ENCODE data around the gene PSMC3IP. TPM values are rescaled to one million over a fixed set of nuclear protein-coding genes. Genes with fewer than 3 reads are reported as not detected.
A peak's percentile ranks its signal among the peaks of the same experiment; 100 is the strongest.
"Not testable (repeated sequence)": the region's sequence is repeated elsewhere in the genome, so short reads cannot be mapped to it uniquely, and the experiment has no call there.

PSMC3IP gene
- polyA plus RNA-seq, 1 donor: 8.6 TPM

- H3K9me3 ChIP-seq (ENCODE audit: control insufficient read depth, low read depth, low read length); H3K27me3 ChIP-seq (ENCODE audit: control insufficient read depth, insufficient read depth, low read length): not testable (repeated sequence)
- Histone ChIP-seq H3K36me3 (ENCODE audit: control insufficient read depth, insufficient read depth, low read length) (peaks cover 37% of the 10 kb centered on the region), H3K4me3 (ENCODE audit: low read length) (peak overlapping the region; percentile 87), H3K4me1 (ENCODE audit: control insufficient read depth, insufficient read depth, low read length) (peaks cover 12% of the 10 kb centered on the region), H3K27ac (ENCODE audit: low read length) (peak overlapping the region; percentile 97)
- no CpG with 5 or more reads among the region's 42 CpGs for WGBS (ENCODE audit: insufficient coverage, low lambda C conversion rate)
- peak; percentile 33 to 50 for DNase-seq
Observed at GRCh38 chr17:42609814-42610801, 32.6 kb upstream of the PSMC3IP start.

- Histone ChIP-seq H3K27me3 (ENCODE audit: control insufficient read depth, insufficient read depth, low read length) (no peaks in the 10 kb centered on the region), H3K4me3 (ENCODE audit: low read length) (peak within 1 kb of the TSS; percentile 90), H3K27ac (ENCODE audit: low read length) (peak within 1 kb of the TSS; percentile 97), H3K36me3 (ENCODE audit: control insufficient read depth, insufficient read depth, low read length) (peaks cover 29% of the 10 kb centered on the region), H3K9me3 (ENCODE audit: control insufficient read depth, low read depth, low read length) (no peaks in the 10 kb centered on the region), H3K4me1 (ENCODE audit: control insufficient read depth, insufficient read depth, low read length) (peaks cover 12% of the 10 kb centered on the region)
- WGBS (ENCODE audit: insufficient coverage, low lambda C conversion rate): no CpG with 5 or more reads among the region's 66 CpGs
- peak; percentile 100 for DNase-seq
Observed at GRCh38 chr17:42609182-42609813, 31.8 kb upstream of the PSMC3IP start, which contains the start of the genes RETREG3 and TUBG1. TSS of gene RETREG3 (minus strand) at chr17:42609374. CDS start at chr17:42609324, 50 bp downstream. TSS of gene TUBG1 (plus strand) at chr17:42609683. CDS start at chr17:42609738, 55 bp downstream.

- WGBS (ENCODE audit: insufficient coverage, low lambda C conversion rate): 11% methylated on average over 3 of the region's 30 CpGs
- peak in 1 of 2 donors; percentile 5 for DNase-seq
- H3K27ac ChIP-seq (ENCODE audit: low read length): peak overlapping the region; percentile 71
Observed at GRCh38 chr17:42608305-42609181, 31.0 kb upstream of the PSMC3IP start.

GRCh38 chr17:42607769-42608168, 30.2 kb upstream of the PSMC3IP start:
- Histone ChIP-seq H3K36me3 (ENCODE audit: control insufficient read depth, insufficient read depth, low read length) (peaks cover 19% of the 10 kb centered on the region), H3K27me3 (ENCODE audit: control insufficient read depth, insufficient read depth, low read length) (no peaks in the 10 kb centered on the region), H3K27ac (ENCODE audit: low read length) (no peak overlapping the region), H3K9me3 (ENCODE audit: control insufficient read depth, low read depth, low read length) (no peaks in the 10 kb centered on the region), H3K4me3 (ENCODE audit: low read length) (peak overlapping the region; percentile 90), H3K4me1 (ENCODE audit: control insufficient read depth, insufficient read depth, low read length) (peaks cover 12% of the 10 kb centered on the region)
- 73% methylated on average over 2 of the region's 3 CpGs for WGBS (ENCODE audit: insufficient coverage, low lambda C conversion rate)
- DNase-seq: no peak

More at GRCh38 chr17:42608305-42609181, 31.0 kb upstream of the PSMC3IP start:
- H3K27me3 ChIP-seq (ENCODE audit: control insufficient read depth, insufficient read depth, low read length): no peaks in the 10 kb centered on the region
- H3K36me3 ChIP-seq (ENCODE audit: control insufficient read depth, insufficient read depth, low read length): peaks cover 24% of the 10 kb centered on the region
- peak overlapping the region; percentile 90 for H3K4me3 ChIP-seq (ENCODE audit: low read length)
- H3K9me3 ChIP-seq (ENCODE audit: control insufficient read depth, low read depth, low read length): no peaks in the 10 kb centered on the region
- H3K4me1 ChIP-seq (ENCODE audit: control insufficient read depth, insufficient read depth, low read length): peaks cover 12% of the 10 kb centered on the region

GRCh38 chr17:42603318-42603717, 25.8 kb upstream of the PSMC3IP start:
- H3K4me1 ChIP-seq (ENCODE audit: control insufficient read depth, insufficient read depth, low read length): peaks cover 12% of the 10 kb centered on the region
- no peaks in the 10 kb centered on the region for H3K27me3 ChIP-seq (ENCODE audit: control insufficient read depth, insufficient read depth, low read length)
- peaks cover 11% of the 10 kb centered on the region for H3K36me3 ChIP-seq (ENCODE audit: control insufficient read depth, insufficient read depth, low read length)
- no peaks in the 10 kb centered on the region for H3K9me3 ChIP-seq (ENCODE audit: control insufficient read depth, low read depth, low read length)
- H3K27ac ChIP-seq (ENCODE audit: low read length): no peak overlapping the region
- WGBS (ENCODE audit: insufficient coverage, low lambda C conversion rate): 100% methylated on average over 1 of the region's 7 CpGs
- no peak for DNase-seq
- H3K4me3 ChIP-seq (ENCODE audit: low read length): no peak overlapping the region

GRCh38 chr17:42598905-42599304, 21.4 kb upstream of the PSMC3IP start:
- no peaks in the 10 kb centered on the region for H3K27me3 ChIP-seq (ENCODE audit: control insufficient read depth, insufficient read depth, low read length)
- WGBS (ENCODE audit: insufficient coverage, low lambda C conversion rate): no CpG with 5 or more reads among the region's 2 CpGs
- H3K27ac ChIP-seq (ENCODE audit: low read length): no peak overlapping the region
- DNase-seq: no peak
- no peaks in the 10 kb centered on the region for H3K4me1 ChIP-seq (ENCODE audit: control insufficient read depth, insufficient read depth, low read length)
- H3K4me3 ChIP-seq (ENCODE audit: low read length): no peak overlapping the region
- no peaks in the 10 kb centered on the region for H3K9me3 ChIP-seq (ENCODE audit: control insufficient read depth, low read depth, low read length)
- H3K36me3 ChIP-seq (ENCODE audit: control insufficient read depth, insufficient read depth, low read length): peaks cover 9% of the 10 kb centered on the region

- no peaks in the 10 kb centered on the region for H3K9me3 ChIP-seq (ENCODE audit: control insufficient read depth, low read depth, low read length)
- no peak for DNase-seq
- H3K36me3 ChIP-seq (ENCODE audit: control insufficient read depth, insufficient read depth, low read length): peaks cover 12% of the 10 kb centered on the region
- H3K4me3 ChIP-seq (ENCODE audit: low read length): no peak overlapping the region
- no peaks in the 10 kb centered on the region for H3K27me3 ChIP-seq (ENCODE audit: control insufficient read depth, insufficient read depth, low read length)
- no peak overlapping the region for H3K27ac ChIP-seq (ENCODE audit: low read length)
- H3K4me1 ChIP-seq (ENCODE audit: control insufficient read depth, insufficient read depth, low read length): no peaks in the 10 kb centered on the region
- 100% methylated on average over 1 of the region's 3 CpGs for WGBS (ENCODE audit: insufficient coverage, low lambda C conversion rate)
Observed at GRCh38 chr17:42596386-42596785, 18.9 kb upstream of the PSMC3IP start.

- Histone ChIP-seq H3K27me3 (ENCODE audit: control insufficient read depth, insufficient read depth, low read length) (no peaks in the 10 kb centered on the region), H3K9me3 (ENCODE audit: control insufficient read depth, low read depth, low read length) (no peaks in the 10 kb centered on the region), H3K4me1 (ENCODE audit: control insufficient read depth, insufficient read depth, low read length) (no peaks in the 10 kb centered on the region), H3K36me3 (ENCODE audit: control insufficient read depth, insufficient read depth, low read length) (peaks cover 52% of the 10 kb centered on the region), H3K4me3 (ENCODE audit: low read length) (no peak overlapping the region), H3K27ac (ENCODE audit: low read length) (no peak overlapping the region)
- WGBS (ENCODE audit: insufficient coverage, low lambda C conversion rate): no CpG with 5 or more reads among the region's 9 CpGs
- DNase-seq: no peak
Observed at GRCh38 chr17:42591411-42591810, 13.9 kb upstream of the PSMC3IP start.

- Histone ChIP-seq H3K36me3 (ENCODE audit: control insufficient read depth, insufficient read depth, low read length) (peaks cover 58% of the 10 kb centered on the region), H3K27me3 (ENCODE audit: control insufficient read depth, insufficient read depth, low read length) (no peaks in the 10 kb centered on the region), H3K4me1 (ENCODE audit: control insufficient read depth, insufficient read depth, low read length) (no peaks in the 10 kb centered on the region), H3K27ac (ENCODE audit: low read length) (no peak overlapping the region), H3K9me3 (ENCODE audit: control insufficient read depth, low read depth, low read length) (no peaks in the 10 kb centered on the region), H3K4me3 (ENCODE audit: low read length) (no peak overlapping the region)
- no CpG with 5 or more reads among the region's 2 CpGs for WGBS (ENCODE audit: insufficient coverage, low lambda C conversion rate)
- no peak for DNase-seq
Observed at GRCh38 chr17:42590886-42591285, 13.4 kb upstream of the PSMC3IP start.

All from large intestine (tissue), 3 donors.